CD8-positive, alpha-beta memory T cell (primary cell): ENCODE data around the gene FAM120A. TPM values are rescaled to one million over a fixed set of nuclear protein-coding genes. Genes with fewer than 3 reads are reported as not detected.

Source experiments
- CTCF ChIA-PET: fragments of 350-600 bp; sonication (Branson Sonifier 250); formaldehyde crosslinking; loops from one replicate; lab custom pipeline; 2021; ENCODE audit warnings: antibody characterized with exemption; lab: Charles Lee
- POLR2A ChIA-PET: fragments of 350-600 bp; sonication (Branson Sonifier 250); formaldehyde crosslinking; loops from one replicate; lab custom pipeline; 2021; ENCODE audit warnings: antibody characterized with exemption; lab: Charles Lee
- DNase-seq, 5 donors: peaks; one replicate each; pipeline versions ENCODE4 v3.0.0 to v3.0.0-alpha.2; 2020 to 2022; ENCODE audit warnings: mixed read lengths in 1 of 5
- H3K27ac ChIP-seq: one replicate; pipeline ENCODE4 v1.7.0; 2013; ENCODE audit warnings: low read depth, mild to moderate bottlenecking, low read length, moderate library complexity
- H3K27me3 ChIP-seq: 2 replicates; pipeline ENCODE4 v1.7.0; 2013; ENCODE audit warnings: low read length, mild to moderate bottlenecking; ENCODE audit not compliant: insufficient read depth, poor library complexity, severe bottlenecking
- H3K36me3 ChIP-seq: 2 replicates; pipeline ENCODE4 v1.7.0; 2013; ENCODE audit warnings: mild to moderate bottlenecking, low read length, moderate library complexity; ENCODE audit not compliant: insufficient read depth
- H3K4me1 ChIP-seq: 2 replicates; pipeline ENCODE4 v1.7.0; 2013; ENCODE audit warnings: mild to moderate bottlenecking, low read length, moderate library complexity; ENCODE audit not compliant: insufficient read depth
- H3K4me3 ChIP-seq: 2 replicates; pipeline ENCODE4 v1.7.0; 2013; ENCODE audit warnings: mild to moderate bottlenecking, low read length
- H3K9me3 ChIP-seq: 2 replicates; pipeline ENCODE4 v1.7.0; 2013; ENCODE audit warnings: mild to moderate bottlenecking, low read length
- H3K27ac Mint-ChIP-seq, 8 donors: one replicate each; pipeline ENCODE4 v1.8.0; 2020 to 2021; ENCODE audit warnings: mixed read lengths in 8 of 8, mild to moderate bottlenecking in 6 of 8, inconsistent platforms in 3 of 8, moderate library complexity in 3 of 8
- H3K27me3 Mint-ChIP-seq, 2 donors: one replicate each; pipeline ENCODE4 v1.8.0; 2020 to 2021; ENCODE audit warnings: mixed read lengths in 2 of 2, mild to moderate bottlenecking in 1 of 2, moderate library complexity in 1 of 2
- H3K36me3 Mint-ChIP-seq, 3 donors: one replicate each; pipeline ENCODE4 v1.8.0; 2020 to 2021; ENCODE audit warnings: mixed read lengths in 3 of 3, inconsistent platforms in 1 of 3, mild to moderate bottlenecking in 1 of 3
- H3K4me1 Mint-ChIP-seq, 3 donors: one replicate each; pipeline ENCODE4 v1.8.0; 2020 to 2021; ENCODE audit warnings: mixed read lengths in 3 of 3, inconsistent platforms in 1 of 3, mild to moderate bottlenecking in 1 of 3
- H3K4me3 Mint-ChIP-seq, 7 donors: one replicate each; pipeline ENCODE4 v1.8.0; 2020 to 2021; ENCODE audit warnings: mixed read lengths in 7 of 7, mild to moderate bottlenecking in 6 of 7, moderate library complexity in 4 of 7, inconsistent platforms in 2 of 7
- H3K9me3 Mint-ChIP-seq, 5 donors: one replicate each; pipeline ENCODE4 v1.8.0; 2020 to 2022; ENCODE audit warnings: mixed read lengths in 5 of 5, mild to moderate bottlenecking in 3 of 5, moderate library complexity in 2 of 5, inconsistent platforms in 1 of 5
- polyA plus RNA-seq: library from polyadenylated mRNA; unstranded; fragments of 300-500 nt; fragmentation: Illumina TruSeq; gene quantifications from one replicate; pipeline ENCODE4 v1.2.3, GENCODE V29; 2021
- total RNA-seq, 2 experiments: library from RNA; stranded (reverse); gene quantifications; one replicate each; pipeline ENCODE4 v1.2.3, GENCODE V29; 2021

FAM120A gene
- total and polyA plus RNA-seq, 3 experiments from 2014 or later, result 16.0 to 142 (median 140) TPM

GRCh38 chr9:93466416-93467061 lies 15.1 kb downstream of the FAM120A start:
- Histone ChIP-seq H3K27me3 (no peaks in the 10 kb centered on the region), H3K4me3 (no peak overlapping the region), H3K36me3 (no peaks in the 10 kb centered on the region), H3K27ac (no peak overlapping the region), H3K4me1 (peaks cover 76% of the 10 kb centered on the region), H3K9me3 (no peaks in the 10 kb centered on the region)
- no peak for DNase-seq
- H3K4me1 Mint-ChIP-seq, result peaks cover 82 to 96% (median 93%) of the 10 kb centered on the region in 3 donors
- peak overlapping the region in 4 of 7 donors; percentile 48 to 63 (median 61) for H3K4me3 Mint-ChIP-seq
- H3K36me3 Mint-ChIP-seq, result peaks cover 0 to 16% (median 0%) of the 10 kb centered on the region in 3 donors
- H3K9me3 Mint-ChIP-seq, result no peaks in the 10 kb centered on the region
- POLR2A ChIA-PET, result no interaction called here
- no peaks in the 10 kb centered on the region for H3K27me3 Mint-ChIP-seq
- peak overlapping the region; percentile 18 to 86 (median 67) for H3K27ac Mint-ChIP-seq
- CTCF ChIA-PET, result no interaction called here

- ChIA-PET CTCF (no interaction called here), POLR2A (no interaction called here)
- Mint-ChIP-seq H3K4me1 (peaks cover 79 to 95% (median 92%) of the 10 kb centered on the region in 3 donors), H3K9me3 (no peaks in the 10 kb centered on the region), H3K27ac (peak overlapping the region in 6 of 8 donors; percentile 18 to 78 (median 74)), H3K36me3 (peaks cover 0 to 19% (median 0%) of the 10 kb centered on the region in 3 donors), H3K27me3 (no peaks in the 10 kb centered on the region), H3K4me3 (peak overlapping the region in 6 of 7 donors; percentile 32 to 66 (median 61))
- no peak overlapping the region for H3K27ac ChIP-seq
- DNase-seq, result no peak
- no peaks in the 10 kb centered on the region for H3K36me3 ChIP-seq
- no peaks in the 10 kb centered on the region for H3K27me3 ChIP-seq
- H3K9me3 ChIP-seq, result no peaks in the 10 kb centered on the region
- H3K4me3 ChIP-seq, result no peak overlapping the region
- H3K4me1 ChIP-seq, result peaks cover 76% of the 10 kb centered on the region
Measured at GRCh38 chr9:93467062-93467416, 15.6 kb downstream of the FAM120A start.

- H3K9me3 ChIP-seq, result no peaks in the 10 kb centered on the region
- Mint-ChIP-seq H3K4me3 (peak overlapping the region in 6 of 7 donors; percentile 32 to 66 (median 52)), H3K27ac (peak overlapping the region in 7 of 8 donors; percentile 11 to 85 (median 74)), H3K36me3 (peaks cover 0 to 22% (median 4%) of the 10 kb centered on the region in 3 donors), H3K4me1 (peaks cover 81 to 97% (median 95%) of the 10 kb centered on the region in 3 donors), H3K9me3 (no peaks in the 10 kb centered on the region), H3K27me3 (no peaks in the 10 kb centered on the region)
- H3K4me3 ChIP-seq, result no peak overlapping the region
- peaks cover 75% of the 10 kb centered on the region for H3K4me1 ChIP-seq
- no peaks in the 10 kb centered on the region for H3K27me3 ChIP-seq
- H3K27ac ChIP-seq, result no peak overlapping the region
- no peaks in the 10 kb centered on the region for H3K36me3 ChIP-seq
- CTCF ChIA-PET, result no interaction called here
- DNase-seq, result no peak
- POLR2A ChIA-PET, result no interaction called here
Measured at GRCh38 chr9:93467462-93467861, 16.0 kb downstream of the FAM120A start.

- no peak overlapping the region for H3K4me3 ChIP-seq
- H3K36me3 Mint-ChIP-seq, result peaks cover 0 to 28% (median 4%) of the 10 kb centered on the region in 3 donors
- CTCF ChIA-PET, result interaction anchor here (0.7 kb wide), 1 partner anchor 97 kb away, joined by 3 read pairs; no protein-coding TSS in a partner anchor
- H3K27ac Mint-ChIP-seq, result peak overlapping the region; percentile 15 to 88 (median 66)
- POLR2A ChIA-PET, result no interaction called here
- H3K4me1 ChIP-seq, result peaks cover 60% of the 10 kb centered on the region
- no peaks in the 10 kb centered on the region for H3K27me3 Mint-ChIP-seq
- H3K27me3 ChIP-seq, result no peaks in the 10 kb centered on the region
- H3K36me3 ChIP-seq, result no peaks in the 10 kb centered on the region
- H3K9me3 Mint-ChIP-seq, result no peaks in the 10 kb centered on the region
- DNase-seq, result no peak
- H3K4me1 Mint-ChIP-seq, result peaks cover 68 to 83% (median 81%) of the 10 kb centered on the region in 3 donors
- H3K4me3 Mint-ChIP-seq, result peak overlapping the region; percentile 13 to 80 (median 51)
- peak overlapping the region; percentile 40 for H3K27ac ChIP-seq
- H3K9me3 ChIP-seq, result no peaks in the 10 kb centered on the region
Measured at GRCh38 chr9:93468763-93469456, 17.4 kb downstream of the FAM120A start.

- H3K27ac ChIP-seq, result no peak overlapping the region
- H3K27ac Mint-ChIP-seq, result peak overlapping the region in 5 of 8 donors; percentile 19 to 59 (median 43)
Measured at GRCh38 chr9:93470391-93470790, 18.9 kb downstream of the FAM120A start.

GRCh38 chr9:93471124-93471523 lies 19.6 kb downstream of the FAM120A start:
- Mint-ChIP-seq H3K4me3 (no peak overlapping the region), H3K4me1 (peaks cover 55 to 71% (median 69%) of the 10 kb centered on the region in 3 donors), H3K36me3 (peaks cover 0 to 47% (median 11%) of the 10 kb centered on the region in 3 donors), H3K27me3 (no peaks in the 10 kb centered on the region), H3K9me3 (no peaks in the 10 kb centered on the region), H3K27ac (peak overlapping the region in 2 of 8 donors; percentile 21 to 59)
- H3K36me3 ChIP-seq, result no peaks in the 10 kb centered on the region
- no peak for DNase-seq
- peaks cover 39% of the 10 kb centered on the region for H3K4me1 ChIP-seq
- H3K27ac ChIP-seq, result no peak overlapping the region
- ChIA-PET POLR2A (no interaction called here), CTCF (no interaction called here)
- no peaks in the 10 kb centered on the region for H3K9me3 ChIP-seq
- no peaks in the 10 kb centered on the region for H3K27me3 ChIP-seq
- H3K4me3 ChIP-seq, result no peak overlapping the region

More at GRCh38 chr9:93470391-93470790, 18.9 kb downstream of the FAM120A start:
- Histone ChIP-seq H3K4me1 (peaks cover 46% of the 10 kb centered on the region), H3K4me3 (no peak overlapping the region), H3K9me3 (no peaks in the 10 kb centered on the region), H3K36me3 (no peaks in the 10 kb centered on the region), H3K27me3 (no peaks in the 10 kb centered on the region)
- H3K36me3 Mint-ChIP-seq, result peaks cover 0 to 40% (median 10%) of the 10 kb centered on the region in 3 donors
- H3K9me3 Mint-ChIP-seq, result no peaks in the 10 kb centered on the region
- DNase-seq, result no peak
- H3K27me3 Mint-ChIP-seq, result no peaks in the 10 kb centered on the region
- H3K4me1 Mint-ChIP-seq, result peaks cover 55 to 71% (median 69%) of the 10 kb centered on the region in 3 donors
- peak overlapping the region in 1 of 7 donors; percentile 15 for H3K4me3 Mint-ChIP-seq
- ChIA-PET CTCF (no interaction called here), POLR2A (no interaction called here)

GRCh38 chr9:93473411-93473810 lies 21.9 kb downstream of the FAM120A start:
- Histone ChIP-seq H3K27ac (no peak overlapping the region), H3K4me3 (no peak overlapping the region), H3K36me3 (peaks cover 5% of the 10 kb centered on the region), H3K4me1 (peaks cover 20% of the 10 kb centered on the region), H3K9me3 (no peaks in the 10 kb centered on the region), H3K27me3 (no peaks in the 10 kb centered on the region)
- Mint-ChIP-seq H3K27me3 (no peaks in the 10 kb centered on the region), H3K4me3 (no peak overlapping the region), H3K4me1 (peaks cover 45 to 65% (median 60%) of the 10 kb centered on the region in 3 donors), H3K36me3 (peaks cover 0 to 63% (median 18%) of the 10 kb centered on the region in 3 donors), H3K27ac (no peak overlapping the region), H3K9me3 (no peaks in the 10 kb centered on the region)
- ChIA-PET POLR2A (no interaction called here), CTCF (interaction anchor here (1.1 kb wide), 1 partner anchor 9 kb away, joined by 3 read pairs; no protein-coding TSS in a partner anchor)
- DNase-seq, result no peak

GRCh38 chr9:93475108-93475507 lies 23.6 kb downstream of the FAM120A start:
- H3K9me3 Mint-ChIP-seq, result no peaks in the 10 kb centered on the region
- CTCF ChIA-PET, result no interaction called here
- no peaks in the 10 kb centered on the region for H3K27me3 Mint-ChIP-seq
- peaks cover 0 to 75% (median 21%) of the 10 kb centered on the region in 3 donors for H3K36me3 Mint-ChIP-seq
- H3K9me3 ChIP-seq, result no peaks in the 10 kb centered on the region
- no peak overlapping the region for H3K4me3 Mint-ChIP-seq
- peaks cover 39 to 57% (median 57%) of the 10 kb centered on the region in 3 donors for H3K4me1 Mint-ChIP-seq
- H3K27me3 ChIP-seq, result no peaks in the 10 kb centered on the region
- no peak overlapping the region for H3K4me3 ChIP-seq
- POLR2A ChIA-PET, result no interaction called here
- H3K4me1 ChIP-seq, result peaks cover 7% of the 10 kb centered on the region
- H3K27ac ChIP-seq, result no peak overlapping the region
- peak overlapping the region in 2 of 8 donors; percentile 12 to 42 for H3K27ac Mint-ChIP-seq
- peaks cover 12% of the 10 kb centered on the region for H3K36me3 ChIP-seq
- no peak for DNase-seq
